ENCODE measurements around the gene CXCR6.
"Not testable (repeated sequence)": the region's sequence is repeated elsewhere in the genome, so short reads cannot be mapped to it uniquely, and the experiment has no call there.

- TF ChIP-seq, protein P1, sequence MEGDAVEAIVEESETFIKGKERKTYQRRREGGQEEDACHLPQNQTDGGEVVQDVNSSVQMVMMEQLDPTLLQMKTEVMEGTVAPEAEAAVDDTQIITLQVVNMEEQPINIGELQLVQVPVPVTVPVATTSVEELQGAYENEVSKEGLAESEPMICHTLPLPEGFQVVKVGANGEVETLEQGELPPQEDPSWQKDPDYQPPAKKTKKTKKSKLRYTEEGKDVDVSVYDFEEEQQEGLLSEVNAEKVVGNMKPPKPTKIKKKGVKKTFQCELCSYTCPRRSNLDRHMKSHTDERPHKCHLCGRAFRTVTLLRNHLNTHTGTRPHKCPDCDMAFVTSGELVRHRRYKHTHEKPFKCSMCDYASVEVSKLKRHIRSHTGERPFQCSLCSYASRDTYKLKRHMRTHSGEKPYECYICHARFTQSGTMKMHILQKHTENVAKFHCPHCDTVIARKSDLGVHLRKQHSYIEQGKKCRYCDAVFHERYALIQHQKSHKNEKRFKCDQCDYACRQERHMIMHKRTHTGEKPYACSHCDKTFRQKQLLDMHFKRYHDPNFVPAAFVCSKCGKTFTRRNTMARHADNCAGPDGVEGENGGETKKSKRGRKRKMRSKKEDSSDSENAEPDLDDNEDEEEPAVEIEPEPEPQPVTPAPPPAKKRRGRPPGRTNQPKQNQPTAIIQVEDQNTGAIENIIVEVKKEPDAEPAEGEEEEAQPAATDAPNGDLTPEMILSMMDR (IDR thresholded peaks at IDR 0.05; ENCODE audit: control extremely low read depth in 1 of 3, insufficient read depth in 1 of 3, low read depth in 1 of 3, low read length in 3 of 3): not testable (repeated sequence)
- TF ChIP-seq POLR2A (IDR thresholded peaks at IDR 0.05; ENCODE audit: control extremely low read depth in 1 of 2, low read depth in 2 of 2, low read length in 2 of 2); JUN (IDR thresholded peaks at IDR 0.05; ENCODE audit: low read depth, low read length); GABPA (IDR thresholded peaks at IDR 0.05; ENCODE audit: borderline replicate concordance, insufficient read depth, low read length); EGR1 (IDR thresholded peaks at IDR 0.05; ENCODE audit: borderline replicate concordance, low read depth, low read length); HDAC2 (IDR thresholded peaks at IDR 0.05; ENCODE audit: borderline replicate concordance in 1 of 2, low read depth in 2 of 2, low read length in 2 of 2): not testable (repeated sequence)
Measured at GRCh38 chr3:45997499-45997898, 54.2 kb downstream of the CXCR6 start.
